GM23338 (cell line): ENCODE results near the gene RAB40A. TPM values are rescaled to one million over a fixed set of nuclear protein-coding genes. Genes with fewer than 3 reads are reported as not detected.

Source experiments
- ATAC-seq: fragments of 200-7000 bp; cut with Tn5 transposase; 3 replicates; pipeline ENCODE4 v1.9.1; 2020
- DNase-seq: peaks from one replicate; pipeline ENCODE4 v3.0.0-alpha.2; 2015; ENCODE audit warnings: low spot score
- H2AFZ ChIP-seq: fragments of 200-600 bp; sonication (generic); 2 replicates; pipeline ENCODE4 v1.8.0; 2016; ENCODE audit warnings: antibody characterized with exemption, mild to moderate bottlenecking, moderate library complexity
- H3F3A ChIP-seq: fragments of 200-600 bp; sonication (generic); replicated peaks from 2 replicates; pipeline ENCODE4 v1.8.0; 2017; ENCODE audit warnings: antibody characterized with exemption, mixed run types, low read depth
- H3K27ac ChIP-seq: fragments of 200-600 bp; sonication (generic); 2 replicates; pipeline ENCODE4 v1.6.1; 2016; ENCODE audit warnings: low read depth
- H3K27me3 ChIP-seq: fragments of 200-600 bp; sonication (generic); 2 replicates; pipeline ENCODE4 v1.8.0; 2016; ENCODE audit warnings: mild to moderate bottlenecking, mixed run types, moderate library complexity; ENCODE audit not compliant: insufficient read depth
- H3K36me3 ChIP-seq: fragments of 200-600 bp; sonication (generic); 2 replicates; pipeline ENCODE4 v1.8.0; 2016; ENCODE audit warnings: mild to moderate bottlenecking; ENCODE audit not compliant: insufficient read depth
- H3K4me1 ChIP-seq: fragments of 200-600 bp; sonication (generic); 2 replicates; pipeline ENCODE4 v1.8.0; 2016; ENCODE audit warnings: mild to moderate bottlenecking, moderate library complexity; ENCODE audit not compliant: insufficient read depth
- H3K4me2 ChIP-seq: fragments of 200-600 bp; sonication (generic); 2 replicates; pipeline ENCODE4 v1.7.1; 2017; ENCODE audit warnings: mixed run types
- H3K4me3 ChIP-seq: fragments of 200-600 bp; sonication (generic); 2 replicates; pipeline ENCODE4 v1.6.1; 2016; ENCODE audit warnings: mixed run types
- H3K79me2 ChIP-seq: fragments of 200-600 bp; sonication (generic); replicated peaks from 2 replicates; pipeline ENCODE4 v1.8.0; 2017; ENCODE audit warnings: mild to moderate bottlenecking; ENCODE audit not compliant: insufficient read depth
- H3K9me2 ChIP-seq: fragments of 200-600 bp; sonication (generic); 2 replicates; pipeline ENCODE4 v1.8.0; 2017; ENCODE audit not compliant: insufficient read depth
- H4K20me1 ChIP-seq: fragments of 200-600 bp; sonication (generic); replicated peaks from 2 replicates; pipeline ENCODE4 v1.8.0; 2017; ENCODE audit warnings: mild to moderate bottlenecking; ENCODE audit not compliant: insufficient read depth
- H3K27ac Mint-ChIP-seq: 2 replicates; pipeline ENCODE4 v1.8.0; 2020; ENCODE audit warnings: inconsistent platforms, mild to moderate bottlenecking, moderate library complexity, mixed read lengths
- H3K27me3 Mint-ChIP-seq: 3 replicates; pipeline ENCODE4 v1.8.0; 2022; ENCODE audit warnings: low read depth, mild to moderate bottlenecking, moderate library complexity, mixed read lengths, inconsistent platforms; ENCODE audit not compliant: insufficient read depth, poor library complexity
- H3K36me3 Mint-ChIP-seq: 3 replicates; pipeline ENCODE4 v1.8.0; 2021; ENCODE audit warnings: low read depth, mild to moderate bottlenecking, inconsistent platforms, moderate library complexity, mixed read lengths
- H3K4me1 Mint-ChIP-seq: 3 replicates; pipeline ENCODE4 v1.8.0; 2020; ENCODE audit warnings: mild to moderate bottlenecking, inconsistent platforms, mixed read lengths
- H3K4me3 Mint-ChIP-seq: 3 replicates; pipeline ENCODE4 v1.8.0; 2021; ENCODE audit warnings: moderate library complexity, mild to moderate bottlenecking, inconsistent platforms, mixed read lengths
- H3K9me3 Mint-ChIP-seq: 3 replicates; pipeline ENCODE4 v1.8.0; 2020; ENCODE audit warnings: moderate library complexity, mild to moderate bottlenecking, inconsistent platforms, mixed read lengths
- CREB1 ChIP-seq: fragments of 250-450 bp; sonication (Bioruptor Pico); IDR thresholded peaks from 2 replicates; pipeline ENCODE4 v1.5.0; 2020; ENCODE audit warnings: low read depth, mild to moderate bottlenecking, moderate library complexity
- ETS1 ChIP-seq: IDR thresholded peaks from 2 replicates; pipeline ENCODE4 v1.6.1; 2016; ENCODE audit warnings: antibody characterized with exemption
- EZH2 ChIP-seq: fragments of 200-600 bp; sonication (generic); IDR thresholded peaks from one replicate; pipeline ENCODE4 v1.8.0; 2017; ENCODE audit warnings: antibody characterized with exemption, mild to moderate bottlenecking, low read depth; ENCODE audit not compliant: unreplicated experiment
- EZH2phosphoT487 ChIP-seq: fragments of 200-600 bp; sonication (generic); IDR thresholded peaks from one replicate; pipeline ENCODE4 v1.8.1; 2018; ENCODE audit warnings: antibody characterized with exemption; ENCODE audit not compliant: unreplicated experiment
- JUNB ChIP-seq: IDR thresholded peaks from one replicate; pipeline ENCODE4 v1.6.1; 2016; ENCODE audit warnings: antibody characterized with exemption; ENCODE audit not compliant: unreplicated experiment
- NANOG ChIP-seq: IDR thresholded peaks from 2 replicates; pipeline ENCODE4 v1.6.1; 2016; ENCODE audit warnings: antibody characterized with exemption, borderline replicate concordance
- STAT1 ChIP-seq: IDR thresholded peaks from one replicate; pipeline ENCODE4 v1.6.1; 2016; ENCODE audit warnings: antibody characterized with exemption; ENCODE audit not compliant: unreplicated experiment
- ZNF114 ChIP-seq: fragments of 250-450 bp; sonication (Bioruptor Pico); IDR thresholded peaks from 2 replicates; pipeline ENCODE4 v1.5.0; 2020; ENCODE audit warnings: mild to moderate bottlenecking, moderate library complexity
- ZNF331 ChIP-seq: fragments of 250-450 bp; sonication (Bioruptor Pico); IDR thresholded peaks from 2 replicates; pipeline ENCODE4 v1.5.0; 2020; ENCODE audit warnings: low read depth, mild to moderate bottlenecking, moderate library complexity
- polyA plus RNA-seq: library from polyadenylated mRNA; unstranded; fragments of >200 nt; fragmentation: Nextera tagmentation; extraction: Ambion mirVana; gene quantifications from 2 replicates; pipeline ENCODE4 v1.2.1, GENCODE V29; 2016
- total RNA-seq: library from RNA; depleted of rRNA; stranded (reverse); fragments of >200 nt; shearing (Covaris generic); gene quantifications from 2 replicates; pipeline ENCODE4 v1.2.3, GENCODE V29; 2014
- TF ChIP-seq, protein P1 (sequence below): fragments of 250-450 bp; sonication (Bioruptor Pico); IDR thresholded peaks from 2 replicates; pipeline ENCODE4 v1.5.0; 2020; ENCODE audit warnings: mild to moderate bottlenecking, moderate library complexity
- TF ChIP-seq, protein P2 (sequence below): IDR thresholded peaks from one replicate; pipeline ENCODE4 v1.6.1; 2018; ENCODE audit warnings: antibody characterized with exemption; ENCODE audit not compliant: unreplicated experiment

RAB40A gene
- total and polyA plus RNA-seq, 2 experiments from 2014 or later, result 2.0 TPM; not detected in 1

DNA sequence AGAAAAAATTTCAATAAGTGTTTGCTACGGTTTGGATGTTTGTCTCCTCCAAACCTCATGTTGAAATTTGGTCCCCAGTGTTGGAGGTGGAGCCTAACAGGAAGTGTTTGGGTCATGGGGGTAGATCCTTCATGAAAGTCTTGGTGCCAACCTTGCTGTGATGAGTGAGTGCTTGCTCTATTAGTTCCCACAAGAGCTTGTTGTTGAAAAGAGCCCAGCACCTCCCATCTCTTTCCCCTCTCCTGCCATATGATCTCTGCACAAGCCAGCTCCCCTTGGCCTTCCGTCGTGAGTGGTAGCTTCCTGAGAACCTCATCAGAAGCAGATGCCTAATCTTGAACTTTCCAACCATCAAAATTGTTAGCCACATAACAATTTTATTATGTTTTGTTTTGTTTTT lies 10.3 kb upstream of the RAB40A start (continued):
- TF ChIP-seq, protein P1, sequence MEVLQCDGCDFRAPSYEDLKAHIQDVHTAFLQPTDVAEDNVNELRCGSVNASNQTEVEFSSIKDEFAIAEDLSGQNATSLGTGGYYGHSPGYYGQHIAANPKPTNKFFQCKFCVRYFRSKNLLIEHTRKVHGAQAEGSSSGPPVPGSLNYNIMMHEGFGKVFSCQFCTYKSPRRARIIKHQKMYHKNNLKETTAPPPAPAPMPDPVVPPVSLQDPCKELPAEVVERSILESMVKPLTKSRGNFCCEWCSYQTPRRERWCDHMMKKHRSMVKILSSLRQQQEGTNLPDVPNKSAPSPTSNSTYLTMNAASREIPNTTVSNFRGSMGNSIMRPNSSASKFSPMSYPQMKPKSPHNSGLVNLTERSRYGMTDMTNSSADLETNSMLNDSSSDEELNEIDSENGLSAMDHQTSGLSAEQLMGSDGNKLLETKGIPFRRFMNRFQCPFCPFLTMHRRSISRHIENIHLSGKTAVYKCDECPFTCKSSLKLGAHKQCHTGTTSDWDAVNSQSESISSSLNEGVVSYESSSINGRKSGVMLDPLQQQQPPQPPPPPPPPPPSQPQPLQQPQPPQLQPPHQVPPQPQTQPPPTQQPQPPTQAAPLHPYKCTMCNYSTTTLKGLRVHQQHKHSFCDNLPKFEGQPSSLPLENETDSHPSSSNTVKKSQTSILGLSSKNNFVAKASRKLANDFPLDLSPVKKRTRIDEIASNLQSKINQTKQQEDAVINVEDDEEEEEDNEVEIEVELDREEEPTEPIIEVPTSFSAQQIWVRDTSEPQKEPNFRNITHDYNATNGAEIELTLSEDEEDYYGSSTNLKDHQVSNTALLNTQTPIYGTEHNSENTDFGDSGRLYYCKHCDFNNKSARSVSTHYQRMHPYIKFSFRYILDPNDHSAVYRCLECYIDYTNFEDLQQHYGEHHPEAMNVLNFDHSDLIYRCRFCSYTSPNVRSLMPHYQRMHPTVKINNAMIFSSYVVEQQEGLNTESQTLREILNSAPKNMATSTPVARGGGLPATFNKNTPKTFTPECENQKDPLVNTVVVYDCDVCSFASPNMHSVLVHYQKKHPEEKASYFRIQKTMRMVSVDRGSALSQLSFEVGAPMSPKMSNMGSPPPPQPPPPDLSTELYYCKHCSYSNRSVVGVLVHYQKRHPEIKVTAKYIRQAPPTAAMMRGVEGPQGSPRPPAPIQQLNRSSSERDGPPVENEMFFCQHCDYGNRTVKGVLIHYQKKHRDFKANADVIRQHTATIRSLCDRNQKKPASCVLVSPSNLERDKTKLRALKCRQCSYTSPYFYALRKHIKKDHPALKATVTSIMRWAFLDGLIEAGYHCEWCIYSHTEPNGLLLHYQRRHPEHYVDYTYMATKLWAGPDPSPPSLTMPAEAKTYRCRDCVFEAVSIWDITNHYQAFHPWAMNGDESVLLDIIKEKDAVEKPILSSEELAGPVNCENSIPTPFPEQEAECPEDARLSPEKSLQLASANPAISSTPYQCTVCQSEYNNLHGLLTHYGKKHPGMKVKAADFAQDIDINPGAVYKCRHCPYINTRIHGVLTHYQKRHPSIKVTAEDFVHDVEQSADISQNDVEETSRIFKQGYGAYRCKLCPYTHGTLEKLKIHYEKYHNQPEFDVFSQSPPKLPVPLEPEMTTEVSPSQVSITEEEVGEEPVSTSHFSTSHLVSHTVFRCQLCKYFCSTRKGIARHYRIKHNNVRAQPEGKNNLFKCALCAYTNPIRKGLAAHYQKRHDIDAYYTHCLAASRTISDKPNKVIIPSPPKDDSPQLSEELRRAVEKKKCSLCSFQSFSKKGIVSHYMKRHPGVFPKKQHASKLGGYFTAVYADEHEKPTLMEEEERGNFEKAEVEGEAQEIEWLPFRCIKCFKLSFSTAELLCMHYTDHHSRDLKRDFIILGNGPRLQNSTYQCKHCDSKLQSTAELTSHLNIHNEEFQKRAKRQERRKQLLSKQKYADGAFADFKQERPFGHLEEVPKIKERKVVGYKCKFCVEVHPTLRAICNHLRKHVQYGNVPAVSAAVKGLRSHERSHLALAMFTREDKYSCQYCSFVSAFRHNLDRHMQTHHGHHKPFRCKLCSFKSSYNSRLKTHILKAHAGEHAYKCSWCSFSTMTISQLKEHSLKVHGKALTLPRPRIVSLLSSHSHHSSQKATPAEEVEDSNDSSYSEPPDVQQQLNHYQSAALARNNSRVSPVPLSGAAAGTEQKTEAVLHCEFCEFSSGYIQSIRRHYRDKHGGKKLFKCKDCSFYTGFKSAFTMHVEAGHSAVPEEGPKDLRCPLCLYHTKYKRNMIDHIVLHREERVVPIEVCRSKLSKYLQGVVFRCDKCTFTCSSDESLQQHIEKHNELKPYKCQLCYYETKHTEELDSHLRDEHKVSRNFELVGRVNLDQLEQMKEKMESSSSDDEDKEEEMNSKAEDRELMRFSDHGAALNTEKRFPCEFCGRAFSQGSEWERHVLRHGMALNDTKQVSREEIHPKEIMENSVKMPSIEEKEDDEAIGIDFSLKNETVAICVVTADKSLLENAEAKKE (CRISPR knock-in tag), result no peak

DNA sequence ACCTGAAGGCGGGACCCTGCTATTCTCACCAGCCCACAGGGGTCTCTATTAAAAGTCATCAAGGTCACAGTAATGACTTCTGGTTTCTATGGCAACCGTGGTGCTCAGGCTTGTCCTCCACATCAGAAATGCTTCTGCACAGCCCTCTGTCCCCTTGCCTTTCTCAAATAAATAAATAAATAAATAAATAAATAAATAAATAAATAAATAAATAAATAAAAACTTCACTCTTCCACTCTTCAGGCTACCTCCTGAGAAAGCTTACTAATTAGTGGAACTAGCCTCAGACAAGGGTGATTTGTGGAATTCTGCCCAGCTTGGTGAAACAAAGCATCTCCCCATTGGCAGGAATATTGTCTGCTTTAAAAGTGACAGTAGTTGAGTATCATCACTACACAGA lies 5.5 kb upstream of the RAB40A start:
- Mint-ChIP-seq H3K4me1 (no peaks in the 10 kb centered on the region), H3K9me3 (no peaks in the 10 kb centered on the region; the same call in 2 of the 3 replicates), H3K27ac (no peak overlapping the region), H3K36me3 (no peaks in the 10 kb centered on the region), H3K27me3 (peaks cover 2% of the 10 kb centered on the region), H3K4me3 (no peak overlapping the region)
- H3K27ac ChIP-seq, result no peak overlapping the region
- no peak overlapping the region for H3K4me3 ChIP-seq
- no peaks in the 10 kb centered on the region for H3K79me2 ChIP-seq
- no peak for DNase-seq
- no peaks in the 10 kb centered on the region for H3K4me1 ChIP-seq
- no peak overlapping the region for H2AFZ ChIP-seq
- H3K9me2 ChIP-seq, result no peaks in the 10 kb centered on the region
- ATAC-seq, result no peak
- no peaks in the 10 kb centered on the region for H4K20me1 ChIP-seq
- no peak overlapping the region for H3K4me2 ChIP-seq
- no peaks in the 10 kb centered on the region for H3K36me3 ChIP-seq
- no peaks in the 10 kb centered on the region for H3F3A ChIP-seq
- no peaks in the 10 kb centered on the region for H3K27me3 ChIP-seq
- TF ChIP-seq EZH2, result no peak
- TF ChIP-seq ZNF331 (CRISPR knock-in tag), result no peak
- no peak for TF ChIP-seq EZH2phosphoT487
- TF ChIP-seq JUNB, result no peak
- TF ChIP-seq STAT1, result no peak
- TF ChIP-seq, protein P2, sequence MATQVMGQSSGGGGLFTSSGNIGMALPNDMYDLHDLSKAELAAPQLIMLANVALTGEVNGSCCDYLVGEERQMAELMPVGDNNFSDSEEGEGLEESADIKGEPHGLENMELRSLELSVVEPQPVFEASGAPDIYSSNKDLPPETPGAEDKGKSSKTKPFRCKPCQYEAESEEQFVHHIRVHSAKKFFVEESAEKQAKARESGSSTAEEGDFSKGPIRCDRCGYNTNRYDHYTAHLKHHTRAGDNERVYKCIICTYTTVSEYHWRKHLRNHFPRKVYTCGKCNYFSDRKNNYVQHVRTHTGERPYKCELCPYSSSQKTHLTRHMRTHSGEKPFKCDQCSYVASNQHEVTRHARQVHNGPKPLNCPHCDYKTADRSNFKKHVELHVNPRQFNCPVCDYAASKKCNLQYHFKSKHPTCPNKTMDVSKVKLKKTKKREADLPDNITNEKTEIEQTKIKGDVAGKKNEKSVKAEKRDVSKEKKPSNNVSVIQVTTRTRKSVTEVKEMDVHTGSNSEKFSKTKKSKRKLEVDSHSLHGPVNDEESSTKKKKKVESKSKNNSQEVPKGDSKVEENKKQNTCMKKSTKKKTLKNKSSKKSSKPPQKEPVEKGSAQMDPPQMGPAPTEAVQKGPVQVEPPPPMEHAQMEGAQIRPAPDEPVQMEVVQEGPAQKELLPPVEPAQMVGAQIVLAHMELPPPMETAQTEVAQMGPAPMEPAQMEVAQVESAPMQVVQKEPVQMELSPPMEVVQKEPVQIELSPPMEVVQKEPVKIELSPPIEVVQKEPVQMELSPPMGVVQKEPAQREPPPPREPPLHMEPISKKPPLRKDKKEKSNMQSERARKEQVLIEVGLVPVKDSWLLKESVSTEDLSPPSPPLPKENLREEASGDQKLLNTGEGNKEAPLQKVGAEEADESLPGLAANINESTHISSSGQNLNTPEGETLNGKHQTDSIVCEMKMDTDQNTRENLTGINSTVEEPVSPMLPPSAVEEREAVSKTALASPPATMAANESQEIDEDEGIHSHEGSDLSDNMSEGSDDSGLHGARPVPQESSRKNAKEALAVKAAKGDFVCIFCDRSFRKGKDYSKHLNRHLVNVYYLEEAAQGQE, result no peak
- TF ChIP-seq ZNF114 (CRISPR knock-in tag), result no peak
- no peak for TF ChIP-seq CREB1 (CRISPR knock-in tag)
- no peak for TF ChIP-seq ETS1
- no peak for TF ChIP-seq NANOG
